ENCODE measurements around the gene ATP6V1D. TPM values are rescaled to one million over a fixed set of nuclear protein-coding genes. Genes with fewer than 3 reads are reported as not detected.
A peak's percentile ranks its signal among the peaks of the same experiment; 100 is the strongest.

The ATP6V1D gene
- total and polyA plus RNA-seq, 10 donors: 15.0 to 72.6 (median 46.3) TPM

- TF ChIP-seq POLR2A (IDR thresholded peaks at IDR 0.05): no peak
- TF ChIP-seq POLR2AphosphoS5 (IDR thresholded peaks at IDR 0.05): no peak
- TF ChIP-seq, protein P1, sequence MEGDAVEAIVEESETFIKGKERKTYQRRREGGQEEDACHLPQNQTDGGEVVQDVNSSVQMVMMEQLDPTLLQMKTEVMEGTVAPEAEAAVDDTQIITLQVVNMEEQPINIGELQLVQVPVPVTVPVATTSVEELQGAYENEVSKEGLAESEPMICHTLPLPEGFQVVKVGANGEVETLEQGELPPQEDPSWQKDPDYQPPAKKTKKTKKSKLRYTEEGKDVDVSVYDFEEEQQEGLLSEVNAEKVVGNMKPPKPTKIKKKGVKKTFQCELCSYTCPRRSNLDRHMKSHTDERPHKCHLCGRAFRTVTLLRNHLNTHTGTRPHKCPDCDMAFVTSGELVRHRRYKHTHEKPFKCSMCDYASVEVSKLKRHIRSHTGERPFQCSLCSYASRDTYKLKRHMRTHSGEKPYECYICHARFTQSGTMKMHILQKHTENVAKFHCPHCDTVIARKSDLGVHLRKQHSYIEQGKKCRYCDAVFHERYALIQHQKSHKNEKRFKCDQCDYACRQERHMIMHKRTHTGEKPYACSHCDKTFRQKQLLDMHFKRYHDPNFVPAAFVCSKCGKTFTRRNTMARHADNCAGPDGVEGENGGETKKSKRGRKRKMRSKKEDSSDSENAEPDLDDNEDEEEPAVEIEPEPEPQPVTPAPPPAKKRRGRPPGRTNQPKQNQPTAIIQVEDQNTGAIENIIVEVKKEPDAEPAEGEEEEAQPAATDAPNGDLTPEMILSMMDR (IDR thresholded peaks at IDR 0.05 in 8 of 11, conservative IDR thresholded peaks at IDR 0.05 in 3 of 11): no peak
- H3K27me3 ChIP-seq (replicated peaks in 1 of 7): no peaks in the 10 kb centered on the region
- 77 to 93% (median 92%) methylated on average over 1 of the region's 1 CpG for WGBS, 5 donors
- no peak overlapping the region for H3K27ac ChIP-seq
- H3K9me3 ChIP-seq: no peaks in the 10 kb centered on the region
- intact Hi-C loops (cut with DNase I; ENCODE audit: low total_unique reads): no loop called here
- H3K36me3 ChIP-seq: peaks cover 0 to 34% (median 16%) of the 10 kb centered on the region in 6 donors
- DNase-seq: no peak
- H3K4me1 ChIP-seq: peaks cover 0 to 7% (median 0%) of the 10 kb centered on the region in 6 donors
- H3K4me3 ChIP-seq: no peak overlapping the region
These were observed 30.4 kb upstream of the ATP6V1D start for GRCh38 chr14:67389811-67390534.

- TF ChIP-seq, protein P1 (IDR thresholded peaks at IDR 0.05 in 8 of 11, conservative IDR thresholded peaks at IDR 0.05 in 3 of 11): no peak
- TF ChIP-seq POLR2A (IDR thresholded peaks at IDR 0.05) (no peak), POLR2AphosphoS5 (IDR thresholded peaks at IDR 0.05) (no peak)
- intact Hi-C loops (cut with DNase I; ENCODE audit: low total_unique reads): no loop called here
- Histone ChIP-seq H3K4me1 (peaks cover 0 to 7% (median 0%) of the 10 kb centered on the region in 6 donors), H3K27ac (no peak overlapping the region), H3K4me3 (no peak overlapping the region), H3K9me3 (no peaks in the 10 kb centered on the region), H3K36me3 (peaks cover 0 to 41% (median 23%) of the 10 kb centered on the region in 6 donors), H3K27me3 (replicated peaks in 1 of 7) (no peaks in the 10 kb centered on the region)
- WGBS, 5 donors: 58 to 78% (median 65%) methylated on average over 3 of the region's 3 CpGs
- no peak for DNase-seq
These were observed 29.7 kb upstream of the ATP6V1D start for GRCh38 chr14:67389275-67389674.

GRCh38 chr14:67387195-67387594 lies 27.6 kb upstream of the ATP6V1D start:
- Histone ChIP-seq H3K4me3 (no peak overlapping the region), H3K4me1 (peaks cover 0 to 7% (median 0%) of the 10 kb centered on the region in 6 donors), H3K27ac (no peak overlapping the region), H3K9me3 (no peaks in the 10 kb centered on the region), H3K36me3 (peaks cover 0 to 62% (median 44%) of the 10 kb centered on the region in 6 donors), H3K27me3 (replicated peaks in 1 of 7) (no peaks in the 10 kb centered on the region)
- intact Hi-C loops (cut with DNase I; ENCODE audit: low total_unique reads): no loop called here
- DNase-seq: no peak
- WGBS, 5 donors: 83 to 93% (median 92%) methylated on average over 2 of the region's 2 CpGs
- TF ChIP-seq, protein P1 (IDR thresholded peaks at IDR 0.05 in 8 of 11, conservative IDR thresholded peaks at IDR 0.05 in 3 of 11): no peak
- TF ChIP-seq POLR2A (IDR thresholded peaks at IDR 0.05) (no peak), POLR2AphosphoS5 (IDR thresholded peaks at IDR 0.05) (peak in 1 of 3 donors; percentile 18)

DNA sequence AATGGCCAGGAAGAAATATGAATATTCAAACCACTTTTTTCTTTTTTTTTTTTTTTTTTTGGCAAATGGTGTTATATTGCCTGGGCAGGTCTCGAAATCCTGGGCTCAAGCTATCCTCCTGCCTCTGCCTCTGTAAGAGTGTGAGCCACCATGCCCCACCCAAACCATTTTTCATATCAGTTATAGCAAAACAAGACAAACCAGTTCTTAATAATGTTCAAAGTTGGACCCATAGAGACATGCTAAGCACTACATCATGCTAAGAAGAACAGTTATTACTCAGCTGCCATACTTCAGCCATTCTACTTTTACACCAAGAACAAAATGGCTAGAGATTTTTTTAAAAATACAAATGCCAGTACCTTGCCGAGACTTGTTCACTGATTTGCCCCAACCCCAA lies 26.0 kb upstream of the ATP6V1D start:
- intact Hi-C loops (cut with DNase I; ENCODE audit: low total_unique reads): no loop called here
- TF ChIP-seq POLR2AphosphoS5 (IDR thresholded peaks at IDR 0.05) (no peak), POLR2A (IDR thresholded peaks at IDR 0.05) (no peak)
- TF ChIP-seq, protein P1 (IDR thresholded peaks at IDR 0.05 in 8 of 11, conservative IDR thresholded peaks at IDR 0.05 in 3 of 11): no peak
- Histone ChIP-seq H3K4me3 (no peak overlapping the region), H3K27ac (no peak overlapping the region), H3K4me1 (peaks cover 0 to 7% (median 0%) of the 10 kb centered on the region in 6 donors), H3K9me3 (no peaks in the 10 kb centered on the region), H3K36me3 (peaks cover 0 to 78% (median 60%) of the 10 kb centered on the region in 6 donors), H3K27me3 (replicated peaks in 1 of 7) (no peaks in the 10 kb centered on the region)
- no peak for DNase-seq
- 91 to 99% (median 96%) methylated on average over 2 of the region's 2 CpGs for WGBS, 5 donors

Measured in spleen (tissue), 11 donors.